HCEC 1CT (cell line): Measurements from ENCODE around the gene FGFR4.

Source experiments
- DNase-seq: peaks from one replicate; pipeline ENCODE4 v3.0.0-alpha.2; 2017

The FGFR4 gene

GRCh38 chr5:177103523-177104253, 17.0 kb downstream of the FGFR4 start:
- DNase-seq: peak; percentile 65

- DNase-seq: no peak
These were observed 19.2 kb downstream of the FGFR4 start for GRCh38 chr5:177105691-177106476.

GRCh38 chr5:177107159-177107558, 20.4 kb downstream of the FGFR4 start:
- no peak for DNase-seq

GRCh38 chr5:177109810-177110209, 23.1 kb downstream of the FGFR4 start:
- no peak for DNase-seq

- peak; percentile 17 for DNase-seq
These were observed 25.1 kb downstream of the FGFR4 start for GRCh38 chr5:177111720-177112394.

GRCh38 chr5:177112589-177113220, 26.0 kb downstream of the FGFR4 start:
- DNase-seq: no peak

- peak; percentile 55 for DNase-seq
These were observed 27.1 kb downstream of the FGFR4 start for GRCh38 chr5:177113566-177114424.

GRCh38 chr5:177116631-177117373, 30.1 kb downstream of the FGFR4 start:
- DNase-seq: no peak

GRCh38 chr5:177117441-177118045, 30.8 kb downstream of the FGFR4 start:
- DNase-seq: no peak

GRCh38 chr5:177122566-177122965, 35.9 kb downstream of the FGFR4 start:
- DNase-seq: no peak

- DNase-seq: no peak
These were observed 37.2 kb downstream of the FGFR4 start for GRCh38 chr5:177123789-177124485.

GRCh38 chr5:177124486-177124991, 37.8 kb downstream of the FGFR4 start:
- no peak for DNase-seq

- DNase-seq: no peak
These were observed 40.1 kb downstream of the FGFR4 start for GRCh38 chr5:177126771-177127170.

- no peak for DNase-seq
These were observed 41.9 kb downstream of the FGFR4 start for GRCh38 chr5:177128551-177128981.

- DNase-seq: peak; percentile 18
These were observed 43.7 kb downstream of the FGFR4 start for GRCh38 chr5:177130211-177131018.

GRCh38 chr5:177131019-177131320, 44.3 kb downstream of the FGFR4 start:
- no peak for DNase-seq

- DNase-seq: no peak
These were observed 44.8 kb downstream of the FGFR4 start for GRCh38 chr5:177131352-177132135.
